Measurements from ENCODE around the gene SPAG16. TPM values are rescaled to one million over a fixed set of nuclear protein-coding genes. Genes with fewer than 3 reads are reported as not detected.

The SPAG16 gene
- total and polyA plus RNA-seq, 8 donors = 11.1 to 47.4 (median 42.3) TPM

- intact Hi-C loops (cut with DNase I) = no loop called here
- ATAC-seq = no peak
- TF ChIP-seq CTCF (IDR thresholded peaks at IDR 0.05) = no peak
Measured at GRCh38 chr2:213766062-213766461, 481.8 kb downstream of the SPAG16 start.

GRCh38 chr2:213766465-213766901 is 482.2 kb downstream of the SPAG16 start:
- intact Hi-C loops (cut with DNase I) = no loop called here
- ATAC-seq (no peak), DNase-seq (no peak)
- Histone ChIP-seq H3K4me3 (no peak overlapping the region), H3K4me1 (no peaks in the 10 kb centered on the region), H3K36me3 (no peaks in the 10 kb centered on the region), H3K27me3 (no peaks in the 10 kb centered on the region), H3K9me3 (peaks cover 0 to 1% of the 10 kb centered on the region in 2 donors), H3K27ac (no peak overlapping the region)
- TF ChIP-seq CTCF (IDR thresholded peaks at IDR 0.05) = no peak

More at GRCh38 chr2:213766062-213766461, 481.8 kb downstream of the SPAG16 start:
- no peaks in the 10 kb centered on the region for H3K27me3 ChIP-seq
- no peak overlapping the region for H3K27ac ChIP-seq
- no peak for DNase-seq
- H3K36me3 ChIP-seq = no peaks in the 10 kb centered on the region
- H3K4me3 ChIP-seq = no peak overlapping the region
- H3K4me1 ChIP-seq = no peaks in the 10 kb centered on the region
- H3K9me3 ChIP-seq = no peaks in the 10 kb centered on the region

GRCh38 chr2:213787869-213788268 is 503.6 kb downstream of the SPAG16 start:
- no peaks in the 10 kb centered on the region for H3K9me3 ChIP-seq
- ATAC-seq (no peak), DNase-seq (no peak)
- intact Hi-C loops (cut with DNase I) = no loop called here
- H3K4me3 ChIP-seq = no peak overlapping the region
- TF ChIP-seq CTCF (IDR thresholded peaks at IDR 0.05) = no peak
- H3K36me3 ChIP-seq = no peaks in the 10 kb centered on the region
- H3K27ac ChIP-seq = no peak overlapping the region
- no peaks in the 10 kb centered on the region for H3K27me3 ChIP-seq
- H3K4me1 ChIP-seq = no peaks in the 10 kb centered on the region

- Histone ChIP-seq H3K27me3 (no peaks in the 10 kb centered on the region), H3K27ac (no peak overlapping the region), H3K36me3 (no peaks in the 10 kb centered on the region), H3K4me3 (no peak overlapping the region), H3K9me3 (no peaks in the 10 kb centered on the region), H3K4me1 (no peaks in the 10 kb centered on the region)
- intact Hi-C loops (cut with DNase I) = no loop called here
- ATAC-seq (no peak), DNase-seq (no peak)
- no peak for TF ChIP-seq CTCF (IDR thresholded peaks at IDR 0.05)
Measured at GRCh38 chr2:213789940-213790339, 505.7 kb downstream of the SPAG16 start.

- no peaks in the 10 kb centered on the region for H3K27me3 ChIP-seq
- no peaks in the 10 kb centered on the region for H3K4me1 ChIP-seq
- intact Hi-C loops (cut with DNase I) = no loop called here
- no peak overlapping the region for H3K4me3 ChIP-seq
- H3K27ac ChIP-seq = no peak overlapping the region
- TF ChIP-seq CTCF (IDR thresholded peaks at IDR 0.05) = no peak
- H3K36me3 ChIP-seq = no peaks in the 10 kb centered on the region
- ATAC-seq (no peak), DNase-seq (no peak)
- no peaks in the 10 kb centered on the region for H3K9me3 ChIP-seq
Measured at GRCh38 chr2:213792045-213792444, 507.8 kb downstream of the SPAG16 start.
